Measurements from ENCODE around the gene TBC1D5.

Gene TBC1D5

GRCh38 chr3:17143893-17144664 is 598.4 kb downstream of the TBC1D5 start:
- Mint-ChIP-seq H3K4me3 (no peak overlapping the region), H3K4me1 (peaks cover 6% of the 10 kb centered on the region), H3K27ac (no peak overlapping the region), H3K27me3 (ENCODE audit: low read depth, poor library complexity) (peaks cover 33% of the 10 kb centered on the region), H3K36me3 (ENCODE audit: low read depth) (peaks cover 5% of the 10 kb centered on the region), H3K9me3 (peaks cover 4% of the 10 kb centered on the region)
- no peak for DNase-seq
- no peak for TF ChIP-seq CTCF (IDR thresholded peaks at IDR 0.05)

- Mint-ChIP-seq H3K27me3 (ENCODE audit: low read depth, poor library complexity) (peaks cover 46% of the 10 kb centered on the region), H3K4me1 (peaks cover 6% of the 10 kb centered on the region), H3K36me3 (ENCODE audit: low read depth) (peaks cover 5% of the 10 kb centered on the region), H3K9me3 (peaks cover 8% of the 10 kb centered on the region), H3K27ac (no peak overlapping the region), H3K4me3 (no peak overlapping the region)
- DNase-seq = no peak
- no peak for TF ChIP-seq CTCF (IDR thresholded peaks at IDR 0.05)
Observed at GRCh38 chr3:17142516-17142915, 599.9 kb downstream of the TBC1D5 start.

- H3K4me1 Mint-ChIP-seq = peaks cover 9% of the 10 kb centered on the region
Observed at GRCh38 chr3:17141699-17142098, 600.7 kb downstream of the TBC1D5 start.

GRCh38 chr3:17140670-17141505 is 601.5 kb downstream of the TBC1D5 start:
- Mint-ChIP-seq H3K36me3 (ENCODE audit: low read depth) (peaks cover 5% of the 10 kb centered on the region), H3K27me3 (ENCODE audit: low read depth, poor library complexity) (peaks cover 46% of the 10 kb centered on the region), H3K27ac (no peak overlapping the region), H3K4me1 (peaks cover 17% of the 10 kb centered on the region), H3K9me3 (peaks cover 12% of the 10 kb centered on the region), H3K4me3 (no peak overlapping the region)
- TF ChIP-seq CTCF (IDR thresholded peaks at IDR 0.05) = no peak
- no peak for DNase-seq

More at GRCh38 chr3:17141699-17142098, 600.7 kb downstream of the TBC1D5 start:
- Mint-ChIP-seq H3K36me3 (ENCODE audit: low read depth) (peaks cover 5% of the 10 kb centered on the region), H3K4me3 (no peak overlapping the region), H3K27ac (no peak overlapping the region), H3K9me3 (peaks cover 12% of the 10 kb centered on the region), H3K27me3 (ENCODE audit: low read depth, poor library complexity) (peaks cover 46% of the 10 kb centered on the region)
- no peak for DNase-seq
- TF ChIP-seq CTCF (IDR thresholded peaks at IDR 0.05) = no peak

GRCh38 chr3:17138246-17139039 is 604.0 kb downstream of the TBC1D5 start:
- H3K36me3 Mint-ChIP-seq (ENCODE audit: low read depth) = peaks cover 5% of the 10 kb centered on the region
- H3K4me3 Mint-ChIP-seq = no peak overlapping the region
- H3K4me1 Mint-ChIP-seq = peaks cover 24% of the 10 kb centered on the region
- TF ChIP-seq CTCF (IDR thresholded peaks at IDR 0.05) = no peak
- no peak for DNase-seq
- H3K27ac Mint-ChIP-seq = no peak overlapping the region
- peaks cover 45% of the 10 kb centered on the region for H3K27me3 Mint-ChIP-seq (ENCODE audit: low read depth, poor library complexity)
- H3K9me3 Mint-ChIP-seq = peaks cover 13% of the 10 kb centered on the region

Measured in nephron progenitor cell (in vitro differentiated cells).